Epithelial cell of esophagus (primary cell): ENCODE measurements around the gene ZNF436.

ENCODE experiments used
- DNase-seq: peaks from one replicate; pipeline ENCODE4 v3.0.0; 2010; ENCODE audit warnings: low read depth
- H3K4me3 ChIP-seq: 2 replicates; pipeline ENCODE4 v1.5.1; 2011; ENCODE audit warnings: mild to moderate bottlenecking, low read length, control low read depth
- CTCF ChIP-seq: IDR thresholded peaks from 2 replicates; pipeline ENCODE4 v1.5.1; 2011; ENCODE audit warnings: low read depth, mild to moderate bottlenecking, low read length, control low read depth, inconsistent platforms; ENCODE audit not compliant: insufficient read depth; ENCODE audit errors: missing control alignments

ZNF436 gene

GRCh38 chr1:23393706-23394105, 24.1 kb upstream of the ZNF436 start:
- DNase-seq, result peak; percentile 43
- no peak overlapping the region for H3K4me3 ChIP-seq
- TF ChIP-seq CTCF, result no peak

- no peak overlapping the region for H3K4me3 ChIP-seq
- TF ChIP-seq CTCF, result no peak
- no peak for DNase-seq
Measured at GRCh38 chr1:23392125-23392855, 22.7 kb upstream of the ZNF436 start.

- H3K4me3 ChIP-seq, result no peak overlapping the region
- no peak for DNase-seq
- TF ChIP-seq CTCF, result no peak
Measured at GRCh38 chr1:23389837-23390321, 20.2 kb upstream of the ZNF436 start.

GRCh38 chr1:23387494-23387893, 17.9 kb upstream of the ZNF436 start:
- no peak for DNase-seq
- no peak for TF ChIP-seq CTCF
- H3K4me3 ChIP-seq, result no peak overlapping the region

- H3K4me3 ChIP-seq, result no peak overlapping the region
- DNase-seq, result peak; percentile 51
- TF ChIP-seq CTCF, result no peak
Measured at GRCh38 chr1:23385119-23385621, 15.5 kb upstream of the ZNF436 start.

GRCh38 chr1:23384312-23385058, 14.8 kb upstream of the ZNF436 start:
- DNase-seq, result peak; percentile 97
- H3K4me3 ChIP-seq, result no peak overlapping the region
- no peak for TF ChIP-seq CTCF
